GM06990 (cell line): ENCODE data around the gene TRPM6.

Experiments used
- DNase-seq: peaks from one replicate; pipeline ENCODE4 v3.0.0-alpha.2; 2011; ENCODE audit not compliant: insufficient read length; ENCODE audit errors: extremely low read depth
- H3K27me3 ChIP-seq: replicated peaks from 2 replicates; pipeline ENCODE4 v1.6.0; 2011; ENCODE audit warnings: low read length; ENCODE audit not compliant: control insufficient read depth, insufficient read depth
- H3K36me3 ChIP-seq: 2 replicates; pipeline ENCODE4 v1.5.1; 2011; ENCODE audit warnings: low read length; ENCODE audit not compliant: control insufficient read depth, insufficient read depth
- H3K4me3 ChIP-seq: replicated peaks from 2 replicates; pipeline ENCODE4 v1.5.1; 2011; ENCODE audit warnings: low read depth, mild to moderate bottlenecking, control low read depth, low read length
- CTCF ChIP-seq: IDR thresholded peaks from 2 replicates; pipeline ENCODE4 v1.5.1; 2011; ENCODE audit warnings: low read length, control low read depth, mild to moderate bottlenecking, inconsistent platforms; ENCODE audit not compliant: insufficient read depth, poor library complexity, severe bottlenecking

TRPM6 gene

GRCh38 chr9:74681906-74682305 lies 205.8 kb downstream of the TRPM6 start:
- H3K27me3 ChIP-seq, result no peaks in the 10 kb centered on the region; the same call in 1 of the 2 replicates
- DNase-seq, result no peak
- no peak overlapping the region for H3K4me3 ChIP-seq
- H3K36me3 ChIP-seq, result no peaks in the 10 kb centered on the region
- no peak for TF ChIP-seq CTCF

GRCh38 chr9:74674077-74674476 lies 213.6 kb downstream of the TRPM6 start:
- no peak for DNase-seq
- no peak overlapping the region for H3K4me3 ChIP-seq
- no peaks in the 10 kb centered on the region for H3K27me3 ChIP-seq
- H3K36me3 ChIP-seq, result no peaks in the 10 kb centered on the region
- TF ChIP-seq CTCF, result no peak
